GM19468 (cell line): ENCODE data around the gene CERK.
"Not testable (repeated sequence)": the region's sequence is repeated elsewhere in the genome, so short reads cannot be mapped to it uniquely, and the experiment has no call there.

Experiments
- ATAC-seq: cut with Tn5 transposase; IDR thresholded peaks from one replicate; pipeline ENCODE4 v1.9.1; 2021; ENCODE audit warnings: mild to moderate bottlenecking, moderate library complexity, moderate number of reproducible peaks; ENCODE audit not compliant: unreplicated experiment; ENCODE audit errors: extremely low read depth

CERK gene

DNA sequence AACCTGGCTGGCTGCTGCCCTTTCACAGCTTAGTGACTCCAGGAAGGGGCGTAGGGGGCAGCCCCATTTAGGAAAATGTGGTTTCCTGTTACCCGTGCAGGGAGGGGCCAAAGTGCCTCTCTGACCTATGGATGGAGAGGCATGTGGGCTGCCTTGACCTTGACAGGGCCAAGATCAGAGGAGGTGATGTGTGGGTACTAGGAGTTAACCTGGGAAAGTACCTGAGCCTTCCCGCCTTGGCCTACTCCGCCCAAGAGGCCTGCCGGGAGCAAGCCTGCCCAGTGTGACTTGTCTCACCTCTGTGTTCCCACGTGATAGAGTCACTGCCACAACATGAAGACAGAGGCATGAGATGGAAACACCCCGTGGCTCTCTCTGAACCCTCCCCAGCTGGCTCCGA lies 84.5 kb downstream of the CERK start:
- ATAC-seq: no peak

DNA sequence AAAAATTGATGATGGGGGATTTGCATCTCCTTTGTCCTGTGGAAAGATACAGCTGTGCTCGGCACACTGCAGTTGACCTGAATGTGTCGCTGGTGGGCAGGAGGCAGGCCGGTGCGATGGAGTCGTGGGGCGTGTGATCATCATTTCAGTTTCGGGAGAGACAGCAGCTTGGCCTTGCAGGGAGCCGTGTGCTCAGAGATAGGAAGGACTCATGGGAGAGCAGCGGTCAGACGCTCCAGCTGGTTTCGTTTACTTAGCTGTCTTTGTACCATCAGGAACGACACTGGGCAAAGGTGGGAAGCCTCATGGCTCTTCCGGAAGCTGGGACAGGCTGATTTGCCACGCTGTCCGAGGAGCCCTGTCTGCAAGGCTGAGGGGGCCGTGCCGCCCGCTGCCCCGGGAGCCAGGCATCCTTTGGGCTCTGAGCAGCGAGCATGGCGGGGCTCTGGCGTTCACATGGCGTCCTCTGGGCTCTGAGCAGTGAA lies 85.2 kb downstream of the CERK start:
- ATAC-seq: no peak

DNA sequence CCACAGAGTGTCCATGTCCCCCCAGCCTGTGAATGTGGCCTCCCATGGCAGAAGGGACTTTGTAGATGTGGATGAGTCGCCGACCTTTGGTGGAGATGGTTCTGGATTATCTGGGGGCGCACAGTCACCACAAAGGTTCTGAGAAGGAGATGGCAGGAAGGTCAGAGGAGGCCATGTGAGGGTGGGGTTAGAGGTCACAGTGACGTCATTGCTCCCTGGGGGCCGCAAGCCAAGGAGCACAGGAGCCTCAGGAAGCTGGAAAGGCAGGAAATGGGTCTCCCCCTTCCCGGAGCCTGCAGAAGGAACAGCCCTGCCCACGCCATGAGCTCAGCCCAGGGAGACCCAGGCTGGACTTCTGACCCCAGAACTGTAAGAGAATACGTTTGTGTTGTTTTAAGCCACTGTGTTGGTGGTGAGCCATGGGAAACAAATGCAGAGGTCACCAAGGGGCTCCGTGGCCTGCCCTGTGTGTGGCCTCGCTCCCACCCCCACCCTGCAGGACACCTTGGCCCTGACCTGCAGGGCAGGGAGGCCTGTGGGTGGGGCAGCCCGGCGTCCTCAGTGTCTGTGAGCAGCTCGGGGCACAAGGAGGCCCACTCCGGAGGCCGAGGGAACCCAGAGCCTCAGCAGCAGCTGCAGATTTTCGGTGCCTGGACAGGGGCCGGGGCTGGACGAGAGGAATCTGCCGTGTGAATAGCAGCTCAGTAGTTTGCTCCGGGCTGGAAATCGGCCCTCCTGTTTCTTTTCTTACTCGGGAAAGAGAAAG lies 85.8 kb downstream of the CERK start:
- no peak for ATAC-seq

DNA sequence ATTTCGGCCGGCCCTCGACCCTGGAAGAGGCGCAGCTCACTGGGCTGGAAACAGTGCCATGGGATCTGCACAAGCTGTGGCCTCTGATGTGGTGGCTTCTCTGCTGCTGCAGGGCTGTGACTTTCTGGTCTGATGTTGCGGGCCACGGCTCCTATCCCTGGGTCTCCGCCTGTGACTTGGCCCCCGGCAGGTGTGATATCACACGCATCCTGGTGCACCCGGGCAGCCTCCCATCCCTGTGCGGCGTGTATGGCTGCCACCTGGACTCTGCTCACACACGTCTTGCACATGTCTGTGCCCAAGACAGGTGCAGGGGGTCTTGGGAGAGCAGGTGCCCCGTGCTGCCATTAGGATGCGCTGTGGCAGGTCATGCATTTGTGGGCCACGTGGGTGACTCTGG lies 86.7 kb downstream of the CERK start:
- ATAC-seq: no peak

DNA sequence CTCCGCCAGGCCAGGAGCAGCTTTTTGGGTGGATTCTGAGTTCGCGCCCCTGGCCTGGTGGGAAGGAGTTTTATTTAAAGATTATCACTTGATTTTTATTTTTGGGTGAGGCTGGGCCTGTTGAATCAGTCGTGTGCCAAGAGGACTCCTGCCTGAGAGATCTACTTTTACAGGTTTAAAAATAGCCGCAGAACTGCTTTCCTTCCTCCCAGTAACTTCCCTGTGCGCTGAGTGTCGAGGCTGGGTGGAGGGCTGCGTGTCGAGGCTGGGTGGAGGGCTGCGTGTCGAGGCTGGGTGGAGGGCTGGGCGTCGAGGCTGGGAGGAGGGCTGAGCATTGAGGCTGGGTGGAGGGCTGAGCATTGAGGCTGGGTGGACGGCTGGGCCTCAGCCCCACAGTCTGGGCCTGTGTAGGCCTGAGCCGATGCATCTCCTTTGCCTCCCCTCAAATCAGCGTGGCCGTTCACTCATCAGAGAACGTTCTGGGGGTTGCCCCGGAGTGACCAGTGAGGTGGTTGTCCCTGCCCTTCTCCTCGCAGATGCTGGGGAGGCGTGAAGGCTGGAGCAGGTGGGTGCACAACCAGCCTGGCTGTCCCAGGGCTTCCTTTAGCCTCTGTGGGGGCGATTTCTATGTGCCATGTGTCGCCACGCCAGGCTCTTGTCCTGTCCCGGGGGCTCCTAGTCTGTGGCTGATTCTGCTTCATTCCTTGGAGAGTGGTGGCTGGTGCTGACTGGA lies 87.8 kb downstream of the CERK start:
- ATAC-seq: no peak

DNA sequence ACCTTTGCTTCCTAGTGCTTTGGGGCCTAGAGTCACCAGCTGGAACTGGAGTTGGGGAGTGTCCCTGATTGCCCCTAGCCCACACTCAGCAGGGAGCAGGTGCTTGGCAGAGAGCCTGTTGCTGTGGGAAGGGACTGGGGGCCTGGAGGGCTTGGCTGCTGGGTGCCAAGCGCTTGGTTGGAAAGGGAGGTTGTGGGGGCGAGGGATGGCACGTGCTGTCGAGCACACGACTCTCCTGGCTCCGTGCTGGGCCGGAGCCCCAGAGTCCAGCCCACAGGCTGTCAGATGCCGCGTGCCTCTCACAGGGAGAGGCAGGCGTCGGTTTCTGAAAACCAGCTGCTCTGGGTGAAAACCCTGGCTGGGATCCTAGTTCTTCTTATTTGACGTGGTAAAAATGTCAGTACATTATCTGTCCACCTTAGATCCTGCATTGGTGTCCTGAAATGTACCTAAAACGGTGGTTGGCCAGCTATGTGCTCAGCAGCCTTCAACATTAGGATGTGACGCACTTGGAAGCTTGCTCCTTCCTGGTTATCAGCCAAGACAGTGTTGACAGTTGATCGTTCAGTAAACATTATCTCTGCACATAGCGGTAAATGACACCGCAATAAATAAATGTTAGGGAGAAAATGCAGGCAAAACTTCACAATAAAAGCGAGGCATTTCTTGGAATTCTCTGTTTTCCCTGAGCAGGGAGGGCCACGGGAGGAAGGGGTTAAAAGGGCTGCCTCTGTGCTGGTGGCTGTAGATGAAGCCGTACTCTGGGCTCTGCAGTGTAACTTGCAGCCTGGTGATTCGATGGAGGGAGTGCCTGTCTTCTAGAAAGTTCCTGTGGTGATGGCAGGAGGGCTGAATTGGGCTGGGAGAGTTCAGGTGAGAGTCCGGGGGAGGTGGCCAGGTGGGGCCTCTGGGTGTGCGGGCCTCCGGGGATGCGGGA lies 88.6 kb downstream of the CERK start:
- ATAC-seq: no peak

DNA sequence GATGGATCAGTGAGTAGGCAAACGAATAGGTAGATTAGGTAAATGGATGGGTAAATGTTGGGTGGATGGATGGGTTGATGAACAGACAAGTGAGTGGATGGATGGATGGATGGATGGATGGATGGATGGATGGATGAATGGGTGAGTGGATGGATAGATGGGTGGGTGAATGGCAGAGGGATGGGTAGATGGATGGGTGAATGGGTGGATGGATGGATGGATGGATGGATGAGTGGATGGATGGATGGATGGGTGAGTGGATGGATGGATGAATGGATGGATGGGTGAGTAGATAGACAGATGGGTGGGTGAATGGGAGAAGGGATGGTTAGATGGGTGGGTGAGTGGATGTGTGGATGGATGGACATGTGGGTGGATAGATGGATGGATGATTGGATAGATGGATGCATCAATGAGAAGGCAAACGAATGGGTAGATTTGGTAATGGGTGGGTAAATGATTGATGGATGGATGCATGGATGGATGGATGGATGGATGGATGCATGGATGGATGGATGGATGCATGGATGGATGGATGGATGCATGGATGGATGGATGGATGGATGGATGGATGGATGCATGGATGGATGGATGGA lies 89.7 kb downstream of the CERK start:
- ATAC-seq: not testable (repeated sequence)

DNA sequence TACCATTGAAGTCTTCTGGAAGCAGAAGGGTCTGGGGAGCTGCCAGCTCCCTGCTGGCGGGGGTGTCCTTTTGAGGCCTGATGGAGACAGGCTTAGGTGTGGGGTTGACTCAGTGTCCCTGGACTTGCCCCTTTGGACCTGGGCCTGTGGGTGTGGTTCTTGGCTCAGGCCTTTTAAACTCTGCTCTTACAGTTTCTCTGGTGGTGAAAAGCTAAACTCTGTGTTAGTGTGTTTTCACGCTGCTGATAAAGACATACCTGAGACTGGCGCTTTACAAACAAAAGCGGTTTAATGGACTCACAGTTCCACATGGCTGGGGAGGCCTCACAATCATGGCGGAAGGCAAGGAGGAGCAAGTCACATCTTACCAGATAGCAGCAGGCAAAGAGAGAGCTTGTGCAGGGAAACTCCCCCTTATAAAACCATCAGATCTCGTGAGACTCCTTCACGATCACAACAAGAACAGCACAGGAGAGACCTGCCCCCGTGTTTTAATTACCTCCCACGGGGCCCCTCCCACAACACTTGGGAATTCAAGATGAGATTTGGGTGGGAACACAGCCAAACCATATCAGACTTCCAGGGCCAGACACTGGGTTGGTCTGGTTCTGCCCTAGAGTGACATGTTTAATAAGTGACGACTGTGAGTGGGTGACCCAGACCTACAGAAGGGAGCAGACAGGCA lies 91.4 kb downstream of the CERK start:
- no peak for ATAC-seq

DNA sequence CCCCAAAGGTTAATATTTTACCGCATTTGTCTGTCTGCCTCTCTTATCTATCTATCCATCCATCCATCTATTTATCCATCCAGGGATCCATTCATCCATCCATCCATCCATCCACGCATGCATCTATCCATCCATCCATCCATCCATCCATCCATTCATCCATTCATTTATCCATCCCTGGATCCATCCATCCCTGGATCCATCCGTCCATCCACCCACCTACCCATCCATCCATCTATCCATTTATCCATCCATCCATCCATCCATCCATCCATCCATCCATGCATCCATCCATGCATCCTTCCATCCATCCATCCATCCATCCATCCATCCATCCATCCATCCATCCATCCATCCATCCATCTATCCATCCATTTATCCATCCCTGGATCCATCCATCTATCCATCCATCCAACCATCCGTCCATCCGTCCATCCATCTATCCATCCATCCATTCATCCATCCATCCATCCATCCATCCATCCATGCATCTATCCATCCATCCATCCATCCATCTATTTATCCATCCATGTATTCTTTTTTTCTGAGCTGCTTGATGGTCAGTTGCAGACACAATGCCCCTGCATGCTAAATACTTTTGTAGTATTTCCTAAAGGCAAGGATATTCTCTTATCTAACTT lies 95.1 kb downstream of the CERK start:
- ATAC-seq: not testable (repeated sequence)

DNA sequence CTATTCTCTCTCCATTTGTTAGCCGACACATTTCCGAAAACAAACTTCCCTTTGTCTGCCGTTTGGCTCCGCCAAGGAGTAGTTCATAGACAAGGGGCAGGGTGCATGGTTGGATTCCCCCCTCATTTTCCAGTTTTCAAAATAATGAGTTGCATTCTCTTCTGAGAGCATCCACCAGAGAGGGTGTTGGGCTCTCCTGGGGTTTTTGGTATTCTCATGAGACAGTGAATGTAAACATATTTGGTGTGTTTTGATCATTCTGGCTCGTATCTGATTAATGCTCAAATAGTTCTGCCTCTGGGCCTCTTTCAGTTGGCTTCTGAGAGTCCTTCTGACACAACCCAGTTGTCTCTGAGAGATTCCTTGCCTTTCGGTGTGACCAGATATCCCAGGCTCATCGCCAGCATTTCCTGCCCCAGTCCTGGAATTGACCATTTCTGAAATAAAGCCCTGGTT lies 96.2 kb downstream of the CERK start:
- no peak for ATAC-seq

DNA sequence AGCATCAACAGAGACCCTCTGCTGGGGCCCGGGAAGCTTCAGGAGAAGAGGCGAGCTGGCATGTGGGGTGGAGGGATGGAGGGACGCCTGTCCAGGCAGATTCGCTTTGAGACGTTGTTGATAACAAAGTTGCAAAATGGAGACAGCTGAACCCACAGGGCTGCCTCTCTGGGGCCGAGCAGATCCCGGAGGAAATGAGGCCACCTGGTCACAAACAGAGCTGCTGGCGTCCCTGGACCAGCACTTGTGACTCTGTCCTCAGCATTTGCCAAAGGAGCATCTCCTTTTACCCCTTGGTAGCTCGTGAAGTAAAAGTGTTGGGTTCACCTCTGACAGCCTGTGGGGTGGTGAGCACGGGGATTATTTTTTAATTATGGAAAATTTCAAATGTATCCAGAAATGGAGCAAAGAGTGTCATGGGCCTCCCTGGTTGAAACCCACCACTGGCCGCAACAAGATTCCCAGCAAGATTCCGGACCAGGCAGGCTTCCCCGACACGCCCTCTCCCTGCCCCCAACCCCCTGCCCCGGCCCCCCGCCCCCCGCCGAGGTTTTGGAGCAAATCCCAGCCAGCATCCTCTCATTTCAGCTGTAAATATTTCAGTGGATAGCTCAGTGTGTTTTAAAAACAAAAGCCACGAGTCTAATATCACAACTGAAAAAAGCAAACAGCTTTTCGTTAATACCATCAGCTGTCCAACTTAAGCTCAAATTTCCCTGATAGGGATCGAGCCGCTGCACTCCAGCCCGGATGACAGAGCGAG lies 97.6 kb downstream of the CERK start:
- no peak for ATAC-seq

DNA sequence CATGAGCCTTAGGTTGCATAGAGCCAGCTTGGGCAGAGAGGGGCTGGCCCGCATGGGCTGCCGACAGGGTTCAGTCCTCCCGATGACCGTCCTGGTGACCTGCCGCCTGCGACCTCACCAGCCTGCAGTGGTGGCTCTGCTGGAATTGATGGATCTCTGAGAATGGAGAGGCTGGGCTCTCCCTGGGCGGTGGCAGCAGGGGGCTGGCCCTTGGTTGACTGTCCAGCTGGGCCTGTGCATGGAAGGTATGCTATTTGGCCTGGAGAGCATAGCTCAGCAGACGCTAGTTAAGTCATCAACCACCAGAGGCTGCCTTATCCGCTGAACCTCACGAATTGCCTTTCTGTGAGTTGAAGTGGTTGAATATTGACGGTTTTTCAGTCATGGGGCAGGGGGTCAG lies 98.2 kb downstream of the CERK start:
- ATAC-seq: no peak

DNA sequence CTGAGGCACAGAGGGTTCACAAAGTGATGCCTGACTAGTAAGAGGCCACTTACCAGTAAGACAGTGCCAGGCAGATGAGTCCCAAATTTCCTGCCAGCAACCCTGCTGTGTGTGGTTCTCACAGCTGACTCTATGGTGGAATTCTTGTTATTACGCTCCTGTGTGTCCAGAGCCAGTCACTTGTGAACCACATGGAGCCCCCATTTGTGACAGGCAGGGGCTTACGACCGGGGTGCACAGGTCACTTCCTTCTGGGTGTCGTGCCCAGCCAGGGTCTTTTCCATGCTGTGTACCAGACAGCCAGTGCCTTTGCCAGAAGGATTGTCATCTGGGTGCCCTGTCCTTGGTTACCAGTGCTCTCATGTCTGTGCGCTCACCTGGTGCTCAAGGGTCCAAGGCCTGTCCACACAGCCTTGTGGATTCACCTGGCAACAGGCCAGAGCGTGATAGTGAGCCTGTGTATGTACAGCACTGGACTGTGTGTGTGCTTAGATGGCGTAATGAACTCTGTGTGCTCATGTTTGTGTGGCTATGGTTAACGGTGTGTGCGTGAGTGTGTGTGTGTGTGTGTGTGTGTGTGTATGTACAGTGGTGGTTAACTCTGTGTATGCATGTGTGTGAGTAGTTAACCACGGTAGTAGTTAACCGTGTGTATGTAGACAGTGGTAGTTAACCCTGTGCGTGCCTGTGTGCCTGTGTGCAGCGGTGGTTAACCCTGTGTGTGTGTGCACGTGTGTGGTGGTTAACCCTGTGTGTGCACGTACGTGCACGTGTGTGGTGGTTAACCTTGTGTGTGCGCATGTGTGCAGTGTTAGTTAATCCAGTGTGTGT lies 99.2 kb downstream of the CERK start:
- ATAC-seq: no peak

DNA sequence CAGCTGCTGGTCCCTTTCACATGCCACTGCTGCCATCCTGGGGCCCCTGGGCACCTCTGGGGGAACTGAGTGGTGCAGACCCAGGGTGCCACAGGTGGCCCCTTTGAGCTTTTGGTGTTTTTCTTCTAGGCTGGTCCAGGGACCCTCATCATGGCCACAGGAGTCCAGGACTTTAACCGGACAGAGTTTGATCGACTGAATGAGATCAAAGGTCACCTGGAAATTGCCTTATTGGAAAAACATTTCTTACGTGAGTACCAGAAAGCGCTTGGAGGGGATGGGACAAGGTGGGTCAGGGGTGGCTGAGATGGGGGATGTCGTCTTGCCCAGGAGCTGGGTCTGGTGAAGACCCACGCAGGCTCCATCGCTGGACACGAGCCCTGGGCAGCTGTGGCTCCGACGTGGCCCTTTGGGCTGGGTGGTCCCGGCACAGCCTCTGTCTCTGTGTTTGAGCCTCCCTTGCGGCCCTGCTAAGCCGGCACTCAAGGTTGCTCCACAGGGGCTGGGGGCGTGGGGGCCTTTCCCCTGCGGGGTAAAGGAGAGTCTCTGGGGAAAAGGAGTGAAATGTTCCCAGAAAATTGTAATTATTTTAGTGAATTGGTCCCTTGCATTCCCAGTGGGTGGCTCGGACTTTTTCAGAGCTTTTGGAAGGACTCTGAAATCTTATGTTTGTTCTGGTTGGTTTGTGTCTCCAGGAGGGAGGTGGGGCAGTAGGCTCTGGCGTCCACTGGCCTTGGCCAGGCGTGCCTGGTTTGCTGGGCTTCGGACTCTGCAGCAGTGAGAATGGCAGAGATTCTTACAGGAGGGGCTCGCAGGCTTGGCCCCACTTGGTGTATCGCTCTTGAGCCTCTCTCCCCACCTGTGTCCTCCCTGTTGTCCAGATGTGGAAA lies 100.1 kb downstream of the CERK start:
- ATAC-seq: no peak

DNA sequence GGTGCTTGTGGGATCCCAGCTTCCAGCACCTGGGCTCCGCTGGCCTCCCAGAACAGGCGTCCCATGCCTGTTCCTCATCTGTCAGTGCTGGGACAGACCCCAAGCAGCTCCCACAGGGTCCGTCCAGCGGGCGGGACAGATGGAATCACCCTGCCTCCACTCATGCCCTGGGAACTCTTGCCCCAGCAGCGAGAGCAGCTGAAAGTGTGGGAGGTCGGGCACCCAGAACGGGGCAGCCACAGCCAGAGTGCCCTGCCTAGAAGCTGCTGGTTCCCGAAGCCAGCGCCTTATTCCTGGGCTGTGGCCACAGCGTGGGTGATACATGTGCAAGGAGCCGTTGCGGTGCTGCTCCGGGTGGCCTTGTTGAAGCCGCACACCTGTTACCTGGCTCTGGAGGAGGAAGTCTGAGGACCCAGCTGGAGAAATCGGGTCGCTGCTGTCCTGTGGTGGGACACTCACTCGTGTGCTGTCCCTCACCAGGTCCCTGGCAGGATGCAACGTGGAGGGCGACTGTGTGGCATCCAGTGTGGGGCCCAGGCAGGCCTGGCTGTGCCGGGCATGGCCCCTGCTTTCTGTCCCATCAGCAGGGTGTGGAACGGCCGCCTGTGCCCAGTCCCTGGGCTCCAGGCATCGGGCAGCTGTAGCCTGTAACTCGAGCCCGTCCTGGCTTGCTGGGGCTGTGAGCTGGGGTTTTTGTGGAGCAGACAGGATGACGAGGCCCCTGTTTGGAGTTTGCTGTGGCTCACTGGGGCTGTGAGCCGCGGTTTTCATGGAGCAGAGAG lies 101.6 kb downstream of the CERK start:
- ATAC-seq: no peak

DNA sequence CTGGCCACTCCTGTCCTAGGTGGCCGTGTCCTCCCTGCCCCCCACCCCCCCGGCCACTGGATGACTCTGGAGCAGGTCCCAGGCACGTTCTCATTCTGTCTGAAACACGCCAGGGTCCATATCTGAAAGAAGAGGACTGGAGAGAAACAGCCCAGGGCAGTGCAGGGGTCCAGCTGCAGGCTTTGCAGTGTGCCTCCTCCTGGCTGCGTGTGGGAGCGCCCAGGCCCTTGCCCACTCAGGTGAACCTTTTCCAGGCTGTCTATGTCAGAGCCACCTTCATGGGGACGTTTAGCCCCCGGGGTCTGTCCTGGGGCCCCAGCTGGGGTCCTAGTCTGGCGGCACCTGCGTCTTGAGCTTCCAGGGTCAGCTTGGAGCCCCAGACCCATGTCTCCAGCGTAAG lies 102.3 kb downstream of the CERK start:
- no peak for ATAC-seq
